H1 (cell line): Measurements from ENCODE around the gene CLEC16A.

ENCODE experiments used
- EZH2 ChIP-seq: fragments of 200-600 bp; sonication (generic); IDR thresholded peaks from 2 replicates; pipeline ENCODE4 v1.7.1; 2012; ENCODE audit warnings: low read depth, mild to moderate bottlenecking, moderate library complexity, low read length, inconsistent platforms; ENCODE audit not compliant: severe bottlenecking
- KDM1A ChIP-seq: fragments of 200-600, 300-600 bp; sonication (generic); IDR thresholded peaks from 2 replicates; pipeline ENCODE4 v1.7.1; 2016; ENCODE audit warnings: mild to moderate bottlenecking, low read length, borderline replicate concordance
- POLR2A ChIP-seq, 2 experiments: IDR thresholded peaks; 1 replicate in 1 of 2; 2 replicates in 1 of 2; pipeline ENCODE4 v1.6.1; 2011; ENCODE audit warnings: low read depth in 2 of 2, low read length in 2 of 2, mild to moderate bottlenecking in 2 of 2; ENCODE audit errors: control extremely low read depth in 1 of 2
- POLR2AphosphoS5 ChIP-seq: IDR thresholded peaks from 2 replicates; pipeline ENCODE4 v1.6.1; 2011; ENCODE audit warnings: low read depth, low read length
- RXRA ChIP-seq: IDR thresholded peaks from 2 replicates; pipeline ENCODE4 v1.6.1; 2011; ENCODE audit warnings: low read depth, mild to moderate bottlenecking, low read length, moderate library complexity; ENCODE audit not compliant: insufficient read depth
- SIN3A ChIP-seq, 2 experiments: IDR thresholded peaks in 1 of 2; conservative IDR thresholded peaks in 1 of 2; 2 replicates each; pipeline ENCODE4 v1.6.1; 2011 to 2012; ENCODE audit warnings: low read length in 2 of 2, improper control_type of control experiment in 1 of 2, low read depth in 1 of 2, mild to moderate bottlenecking in 1 of 2
- TCF12 ChIP-seq: IDR thresholded peaks from 2 replicates; pipeline ENCODE4 v1.6.1; 2011; ENCODE audit warnings: low read depth, mild to moderate bottlenecking, low read length
- ZNF274 ChIP-seq: IDR thresholded peaks from 2 replicates; pipeline ENCODE4 v1.7.0; 2012; ENCODE audit warnings: low read length, borderline replicate concordance; ENCODE audit errors: extremely low read depth
- TF ChIP-seq, protein P1 (sequence below), 3 experiments: IDR thresholded peaks; 1 replicate in 2 of 3; 2 replicates in 1 of 3; pipeline versions ENCODE4 v1.5.1 to v1.6.1; 2011; ENCODE audit warnings: low read length in 3 of 3, mild to moderate bottlenecking in 3 of 3, inconsistent platforms in 2 of 3, low read depth in 1 of 3, moderate library complexity in 1 of 3; ENCODE audit not compliant: insufficient read depth in 1 of 3; ENCODE audit errors: control extremely low read depth in 1 of 3

GRCh38 chr16:11047939-11048800 lies 103.8 kb downstream of the CLEC16A start:
- TF ChIP-seq, protein P1, sequence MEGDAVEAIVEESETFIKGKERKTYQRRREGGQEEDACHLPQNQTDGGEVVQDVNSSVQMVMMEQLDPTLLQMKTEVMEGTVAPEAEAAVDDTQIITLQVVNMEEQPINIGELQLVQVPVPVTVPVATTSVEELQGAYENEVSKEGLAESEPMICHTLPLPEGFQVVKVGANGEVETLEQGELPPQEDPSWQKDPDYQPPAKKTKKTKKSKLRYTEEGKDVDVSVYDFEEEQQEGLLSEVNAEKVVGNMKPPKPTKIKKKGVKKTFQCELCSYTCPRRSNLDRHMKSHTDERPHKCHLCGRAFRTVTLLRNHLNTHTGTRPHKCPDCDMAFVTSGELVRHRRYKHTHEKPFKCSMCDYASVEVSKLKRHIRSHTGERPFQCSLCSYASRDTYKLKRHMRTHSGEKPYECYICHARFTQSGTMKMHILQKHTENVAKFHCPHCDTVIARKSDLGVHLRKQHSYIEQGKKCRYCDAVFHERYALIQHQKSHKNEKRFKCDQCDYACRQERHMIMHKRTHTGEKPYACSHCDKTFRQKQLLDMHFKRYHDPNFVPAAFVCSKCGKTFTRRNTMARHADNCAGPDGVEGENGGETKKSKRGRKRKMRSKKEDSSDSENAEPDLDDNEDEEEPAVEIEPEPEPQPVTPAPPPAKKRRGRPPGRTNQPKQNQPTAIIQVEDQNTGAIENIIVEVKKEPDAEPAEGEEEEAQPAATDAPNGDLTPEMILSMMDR (IDR thresholded peaks at IDR 0.05; ENCODE audit: control extremely low read depth in 1 of 3, insufficient read depth in 1 of 3, low read depth in 1 of 3, low read length in 3 of 3) = no peak
- TF ChIP-seq POLR2A (IDR thresholded peaks at IDR 0.05; ENCODE audit: control extremely low read depth in 1 of 2, low read depth in 2 of 2, low read length in 2 of 2) (no peak), EZH2 (no peak), POLR2AphosphoS5 (no peak), KDM1A (no peak), RXRA (no peak), ZNF274 (no peak), SIN3A (conservative IDR thresholded peaks at IDR 0.05 in 1 of 2, IDR thresholded peaks at IDR 0.05 in 1 of 2; ENCODE audit: low read depth in 1 of 2, low read length in 2 of 2) (no peak), TCF12 (no peak)
